ENCODE results near the gene GHR. TPM values are rescaled to one million over a fixed set of nuclear protein-coding genes. Genes with fewer than 3 reads are reported as not detected.
"Not testable (repeated sequence)": the region's sequence is repeated elsewhere in the genome, so short reads cannot be mapped to it uniquely, and the experiment has no call there.

GHR gene
- total RNA-seq, 4 donors from 2014 or later, result 2.0 to 6.0 (median 3.8) TPM

DNA sequence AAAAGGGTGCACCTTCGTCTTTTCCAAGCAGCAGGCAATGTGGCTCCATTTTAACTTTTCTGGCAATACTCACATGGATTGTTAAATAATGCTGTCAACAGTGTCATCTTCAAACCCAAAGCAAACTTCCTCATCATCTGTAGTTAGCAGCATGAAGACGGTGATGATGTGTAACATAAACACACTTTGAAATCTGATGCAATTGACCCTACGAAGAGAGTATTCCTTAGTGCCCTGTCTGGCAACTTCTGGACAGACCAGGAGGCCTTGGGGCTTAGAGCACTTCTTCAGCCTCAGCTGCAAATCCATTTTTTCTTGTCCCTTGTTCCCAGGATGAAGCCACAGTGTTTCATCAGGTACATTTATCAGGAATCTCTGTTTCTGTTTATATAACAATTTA is 149.1 kb downstream of the GHR start:
- peaks cover 0 to 7% (median 0%) of the 10 kb centered on the region in 3 donors for H3K4me1 ChIP-seq
- intact Hi-C loops (cut with DNase I), result no loop called here
- H3K9me3 ChIP-seq, result no peaks in the 10 kb centered on the region
- H3K27me3 ChIP-seq, result no peaks in the 10 kb centered on the region
- DNase-seq, result no peak
- H3K27ac ChIP-seq, result no peak overlapping the region
- H3K4me3 ChIP-seq, result no peak overlapping the region
- TF ChIP-seq POLR2A (IDR thresholded peaks at IDR 0.05), result no peak
- TF ChIP-seq, protein P1, sequence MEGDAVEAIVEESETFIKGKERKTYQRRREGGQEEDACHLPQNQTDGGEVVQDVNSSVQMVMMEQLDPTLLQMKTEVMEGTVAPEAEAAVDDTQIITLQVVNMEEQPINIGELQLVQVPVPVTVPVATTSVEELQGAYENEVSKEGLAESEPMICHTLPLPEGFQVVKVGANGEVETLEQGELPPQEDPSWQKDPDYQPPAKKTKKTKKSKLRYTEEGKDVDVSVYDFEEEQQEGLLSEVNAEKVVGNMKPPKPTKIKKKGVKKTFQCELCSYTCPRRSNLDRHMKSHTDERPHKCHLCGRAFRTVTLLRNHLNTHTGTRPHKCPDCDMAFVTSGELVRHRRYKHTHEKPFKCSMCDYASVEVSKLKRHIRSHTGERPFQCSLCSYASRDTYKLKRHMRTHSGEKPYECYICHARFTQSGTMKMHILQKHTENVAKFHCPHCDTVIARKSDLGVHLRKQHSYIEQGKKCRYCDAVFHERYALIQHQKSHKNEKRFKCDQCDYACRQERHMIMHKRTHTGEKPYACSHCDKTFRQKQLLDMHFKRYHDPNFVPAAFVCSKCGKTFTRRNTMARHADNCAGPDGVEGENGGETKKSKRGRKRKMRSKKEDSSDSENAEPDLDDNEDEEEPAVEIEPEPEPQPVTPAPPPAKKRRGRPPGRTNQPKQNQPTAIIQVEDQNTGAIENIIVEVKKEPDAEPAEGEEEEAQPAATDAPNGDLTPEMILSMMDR (IDR thresholded peaks at IDR 0.05), result no peak
- WGBS, 2 donors, result 77 to 85% methylated on average over 3 of the region's 3 CpGs
- no peaks in the 10 kb centered on the region for H3K36me3 ChIP-seq

DNA sequence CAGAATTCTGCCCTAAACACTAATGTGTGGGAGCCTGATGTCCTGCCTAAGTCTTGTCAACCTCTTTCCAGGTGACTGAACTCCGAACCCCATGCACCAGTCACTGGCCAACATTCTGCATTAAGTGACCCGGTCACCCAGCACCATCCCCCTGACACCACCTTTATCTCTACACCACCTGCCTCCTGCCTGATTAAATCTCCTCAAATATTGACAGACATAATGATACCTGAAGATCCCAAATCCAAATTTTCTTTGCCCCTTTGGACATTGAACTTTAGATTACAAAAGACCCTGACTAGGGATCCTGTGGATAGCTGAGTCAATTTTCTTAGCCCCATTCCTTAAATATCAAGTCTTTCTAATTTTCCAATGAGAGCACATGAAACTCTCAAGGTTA is 150.1 kb downstream of the GHR start:
- H3K27ac ChIP-seq, result no peak overlapping the region
- H3K4me1 ChIP-seq, result peaks cover 0 to 7% (median 0%) of the 10 kb centered on the region in 3 donors
- H3K9me3 ChIP-seq, result no peaks in the 10 kb centered on the region
- intact Hi-C loops (cut with DNase I), result no loop called here
- TF ChIP-seq, protein P1 (IDR thresholded peaks at IDR 0.05), result no peak
- TF ChIP-seq POLR2A (IDR thresholded peaks at IDR 0.05), result no peak
- no peak overlapping the region for H3K4me3 ChIP-seq
- no peak for DNase-seq
- WGBS, 2 donors, result 70 to 86% methylated on average over 2 of the region's 2 CpGs
- no peaks in the 10 kb centered on the region for H3K36me3 ChIP-seq
- H3K27me3 ChIP-seq, result no peaks in the 10 kb centered on the region

DNA sequence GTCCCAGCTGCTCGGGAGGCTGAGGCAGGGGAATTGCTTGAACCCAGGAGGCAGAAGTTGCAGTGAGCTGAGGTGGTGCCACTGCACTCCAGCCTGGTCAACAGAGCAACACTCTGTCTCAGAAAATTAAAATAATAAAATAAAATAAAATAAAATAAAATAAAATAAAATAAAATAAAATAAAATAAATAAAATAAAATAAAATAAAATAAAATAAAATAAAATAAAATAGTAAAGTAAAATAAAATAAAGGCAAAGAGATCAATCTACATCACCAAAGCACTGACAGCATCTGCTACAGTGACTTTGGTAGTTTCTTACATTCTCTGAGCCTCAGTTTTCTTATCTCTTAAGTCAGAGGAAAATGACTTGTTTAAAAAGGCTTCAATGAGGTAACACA is 152.7 kb downstream of the GHR start:
- DNase-seq; H3K27ac ChIP-seq; H3K4me1 ChIP-seq; H3K9me3 ChIP-seq; H3K4me3 ChIP-seq; H3K27me3 ChIP-seq; H3K36me3 ChIP-seq; intact Hi-C loops (cut with DNase I): not testable (repeated sequence)
- 90 to 100% methylated on average over 1 of the region's 1 CpG for WGBS, 2 donors

DNA sequence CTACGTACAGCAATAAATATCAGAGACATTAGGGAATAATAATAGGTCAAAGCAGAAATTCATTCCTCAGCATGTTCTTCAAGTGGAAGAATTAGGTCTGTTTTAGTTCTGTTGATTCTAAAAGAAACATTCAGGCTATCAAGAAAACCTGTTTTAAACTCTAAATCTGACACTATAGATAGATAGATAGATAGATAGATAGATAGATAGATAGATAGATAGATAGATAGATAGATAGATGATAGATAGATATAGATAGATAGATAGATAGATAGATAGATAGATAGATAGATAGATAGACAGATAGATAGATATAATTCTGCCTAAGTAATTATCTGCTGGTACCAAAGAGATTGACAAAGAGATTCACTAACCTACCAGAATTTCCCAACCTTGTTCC is 155.7 kb downstream of the GHR start:
- H3K36me3 ChIP-seq; H3K9me3 ChIP-seq; H3K4me3 ChIP-seq; DNase-seq; H3K27me3 ChIP-seq; intact Hi-C loops (cut with DNase I); H3K27ac ChIP-seq: not testable (repeated sequence)
- peaks cover 0 to 10% (median 6%) of the 10 kb centered on the region in 3 donors for H3K4me1 ChIP-seq
- 92 to 95% methylated on average over 1 of the region's 1 CpG for WGBS, 2 donors

DNA sequence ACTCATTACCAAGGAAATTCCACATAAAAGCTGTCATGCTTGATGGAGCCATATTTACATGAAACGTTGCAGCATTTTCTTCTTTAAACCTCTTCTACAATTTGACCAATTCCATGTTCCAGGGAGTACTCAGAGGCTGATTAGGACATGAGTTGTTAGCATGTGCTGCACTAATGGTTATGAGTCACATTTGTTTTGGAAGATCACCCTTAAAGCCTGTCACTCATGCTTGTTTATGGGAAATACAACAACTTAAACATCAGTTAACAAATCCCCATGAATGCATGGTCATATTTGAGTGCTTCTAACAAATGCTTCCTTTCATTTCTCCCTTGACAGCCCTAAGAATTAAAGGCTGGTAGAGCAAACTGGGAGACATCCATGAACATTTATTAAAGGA is 156.1 kb downstream of the GHR start:
- H3K27ac ChIP-seq, result no peak overlapping the region
- 24 to 42% methylated on average over 1 of the region's 1 CpG for WGBS, 2 donors
- intact Hi-C loops (cut with DNase I), result no loop called here
- H3K4me1 ChIP-seq, result peaks cover 0 to 14% (median 6%) of the 10 kb centered on the region in 3 donors
- TF ChIP-seq, protein P1 (IDR thresholded peaks at IDR 0.05), result no peak
- no peak for TF ChIP-seq POLR2A (IDR thresholded peaks at IDR 0.05)
- no peak for DNase-seq
- no peak overlapping the region for H3K4me3 ChIP-seq
- H3K27me3 ChIP-seq, result no peaks in the 10 kb centered on the region
- H3K9me3 ChIP-seq, result no peaks in the 10 kb centered on the region
- no peaks in the 10 kb centered on the region for H3K36me3 ChIP-seq

DNA sequence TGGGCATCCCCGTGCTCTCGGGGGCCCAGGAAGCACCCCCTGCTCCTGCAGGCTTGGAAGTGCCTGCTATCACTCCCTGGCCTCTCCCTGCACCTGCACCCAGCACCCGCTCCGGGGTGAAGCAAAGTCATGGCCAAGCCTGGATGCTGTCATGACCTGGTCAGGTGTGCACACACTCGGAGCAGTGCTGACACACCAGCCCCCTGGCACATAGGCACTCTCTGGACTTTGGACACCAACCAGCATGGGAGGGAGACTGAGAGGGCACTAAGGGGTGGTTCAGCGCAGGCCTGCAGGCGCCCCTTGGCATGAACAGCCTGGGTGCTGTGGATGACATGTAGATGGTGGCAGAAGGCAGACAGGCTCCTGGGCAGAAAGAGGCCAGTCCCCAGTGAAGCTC is 158.6 kb downstream of the GHR start:
- intact Hi-C loops (cut with DNase I), result loop anchor here (10.0 kb wide), 1 partner anchor 303 kb away; no protein-coding TSS in a partner anchor
- H3K4me1 ChIP-seq, result peaks cover 0 to 22% (median 11%) of the 10 kb centered on the region in 3 donors
- no peak for DNase-seq
- H3K36me3 ChIP-seq, result no peaks in the 10 kb centered on the region
- 90% methylated on average over 2 of the region's 7 CpGs; no CpG with 5 or more reads in 1 of the 2 donors for whole genome bisulfite sequencing, 2 donors
- H3K4me3 ChIP-seq, result no peak overlapping the region
- H3K27ac ChIP-seq, result no peak overlapping the region
- TF ChIP-seq, protein P1 (IDR thresholded peaks at IDR 0.05), result no peak
- TF ChIP-seq POLR2A (IDR thresholded peaks at IDR 0.05), result no peak
- H3K27me3 ChIP-seq, result no peaks in the 10 kb centered on the region
- no peaks in the 10 kb centered on the region for H3K9me3 ChIP-seq
